Measurements from ENCODE around the gene TMEM51. TPM values are rescaled to one million over a fixed set of nuclear protein-coding genes. Genes with fewer than 3 reads are reported as not detected.

TMEM51 gene
- total RNA-seq, 4 donors from 2014 or later: 17.7 to 32.9 (median 22.9) TPM

DNA sequence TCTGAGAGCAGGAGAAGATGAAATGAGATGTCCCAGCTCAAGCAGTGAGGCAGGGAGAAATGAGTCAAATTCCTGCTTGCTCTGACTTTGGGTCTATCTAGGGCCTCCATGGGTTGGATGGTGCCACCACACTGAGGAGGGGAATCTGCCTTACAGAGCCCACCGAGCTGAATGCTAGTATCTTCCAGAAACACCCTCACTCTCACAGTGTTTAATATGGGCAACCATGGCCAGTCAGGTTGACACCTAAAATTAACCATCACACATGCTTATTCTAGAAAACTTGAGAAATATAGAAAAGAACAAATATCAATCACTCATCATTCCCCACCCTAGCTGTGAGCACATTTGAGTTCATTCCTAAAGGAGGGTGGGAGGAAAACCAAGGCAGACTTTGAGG is 64.1 kb downstream of the TMEM51 start:
- TF ChIP-seq POLR2A (IDR thresholded peaks at IDR 0.05) (no peak), EP300 (IDR thresholded peaks at IDR 0.05; ENCODE audit: low read depth) (no peak), POLR2AphosphoS5 (IDR thresholded peaks at IDR 0.05) (no peak), CTCF (IDR thresholded peaks at IDR 0.05) (no peak)
- no peaks in the 10 kb centered on the region for H3K36me3 ChIP-seq
- H3K27ac ChIP-seq: no peak overlapping the region
- 71% methylated on average over 1 of the region's 1 CpG; no CpG with 5 or more reads in 1 of the 2 donors for whole genome bisulfite sequencing, 2 donors (ENCODE audit: low coverage in 1 of 2)
- no peaks in the 10 kb centered on the region for H3K27me3 ChIP-seq
- no peaks in the 10 kb centered on the region for H3K9me3 ChIP-seq
- in situ Hi-C loops (cut with MboI; ENCODE audit: low pct_ligation_motif_present in 1 of 4, low pct_unique_long_range_greater_than_20kb in 1 of 4, low sequenced_read_pairs in 3 of 4) (no loop called here), intact Hi-C loops (cut with DNase I; ENCODE audit: low total_unique reads) (no loop called here)
- peaks cover 6 to 39% (median 29%) of the 10 kb centered on the region in 4 donors for H3K4me1 ChIP-seq
- H3K4me3 ChIP-seq: no peak overlapping the region
- no peak for DNase-seq

DNA sequence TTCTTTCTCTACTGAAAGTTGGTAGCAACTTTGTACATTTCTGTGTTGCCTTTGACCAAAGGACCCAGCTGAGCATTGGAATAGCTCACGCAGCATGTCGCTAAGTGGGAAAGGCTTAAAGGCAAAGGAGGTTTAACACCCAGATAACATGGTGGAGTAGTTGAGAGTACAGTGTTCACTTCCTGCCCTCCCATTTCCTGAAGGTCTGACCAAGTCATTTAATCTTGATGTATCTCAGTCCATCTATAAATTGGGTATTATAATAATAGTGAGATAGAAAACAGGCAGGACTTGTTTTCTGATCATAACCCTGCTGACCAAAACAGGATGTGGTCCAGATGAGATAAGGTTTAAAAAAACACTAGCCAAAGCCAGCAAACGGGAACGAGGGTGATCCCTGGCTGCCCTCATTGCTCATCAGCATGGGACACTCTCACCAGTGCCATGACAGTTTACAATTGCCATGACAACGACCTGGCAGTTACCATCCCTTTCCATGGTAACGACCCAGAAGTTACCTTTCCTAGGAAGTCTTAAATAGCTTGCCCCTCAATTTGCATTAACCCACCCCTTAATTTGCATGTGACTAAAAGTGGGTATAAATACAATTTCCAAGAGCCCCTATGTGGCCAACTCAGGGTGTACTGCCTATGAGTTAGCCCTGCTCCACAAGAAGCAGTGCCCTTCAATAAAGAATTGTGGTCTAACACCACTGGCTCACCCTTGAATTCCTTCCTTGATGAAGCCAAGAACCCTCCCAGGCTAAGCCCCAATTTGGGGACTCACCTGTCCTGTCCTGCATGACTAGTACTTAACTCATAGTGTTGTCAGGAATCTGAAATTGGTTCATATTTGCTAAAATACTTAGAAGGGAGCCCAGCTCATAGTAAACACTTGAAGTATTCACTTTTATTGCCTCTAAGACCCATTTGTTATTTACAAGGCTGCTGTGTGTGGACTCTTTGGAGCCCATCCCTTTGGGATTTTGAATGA is 65.0 kb downstream of the TMEM51 start:
- H3K27me3 ChIP-seq: no peaks in the 10 kb centered on the region
- H3K27ac ChIP-seq: no peak overlapping the region
- H3K4me1 ChIP-seq: peaks cover 6 to 30% (median 21%) of the 10 kb centered on the region in 4 donors
- 20 to 77% methylated on average over 2 to 6 of the region's 6 CpGs for WGBS, 2 donors (ENCODE audit: low coverage in 1 of 2)
- H3K4me3 ChIP-seq: no peak overlapping the region
- DNase-seq: no peak
- in situ Hi-C loops (cut with MboI; ENCODE audit: low pct_ligation_motif_present in 1 of 4, low pct_unique_long_range_greater_than_20kb in 1 of 4, low sequenced_read_pairs in 3 of 4) (no loop called here), intact Hi-C loops (cut with DNase I; ENCODE audit: low total_unique reads) (no loop called here)
- no peaks in the 10 kb centered on the region for H3K36me3 ChIP-seq
- TF ChIP-seq CTCF (IDR thresholded peaks at IDR 0.05) (no peak), POLR2A (IDR thresholded peaks at IDR 0.05) (no peak), EP300 (IDR thresholded peaks at IDR 0.05; ENCODE audit: low read depth) (no peak), POLR2AphosphoS5 (IDR thresholded peaks at IDR 0.05) (no peak)
- H3K9me3 ChIP-seq: no peaks in the 10 kb centered on the region

DNA sequence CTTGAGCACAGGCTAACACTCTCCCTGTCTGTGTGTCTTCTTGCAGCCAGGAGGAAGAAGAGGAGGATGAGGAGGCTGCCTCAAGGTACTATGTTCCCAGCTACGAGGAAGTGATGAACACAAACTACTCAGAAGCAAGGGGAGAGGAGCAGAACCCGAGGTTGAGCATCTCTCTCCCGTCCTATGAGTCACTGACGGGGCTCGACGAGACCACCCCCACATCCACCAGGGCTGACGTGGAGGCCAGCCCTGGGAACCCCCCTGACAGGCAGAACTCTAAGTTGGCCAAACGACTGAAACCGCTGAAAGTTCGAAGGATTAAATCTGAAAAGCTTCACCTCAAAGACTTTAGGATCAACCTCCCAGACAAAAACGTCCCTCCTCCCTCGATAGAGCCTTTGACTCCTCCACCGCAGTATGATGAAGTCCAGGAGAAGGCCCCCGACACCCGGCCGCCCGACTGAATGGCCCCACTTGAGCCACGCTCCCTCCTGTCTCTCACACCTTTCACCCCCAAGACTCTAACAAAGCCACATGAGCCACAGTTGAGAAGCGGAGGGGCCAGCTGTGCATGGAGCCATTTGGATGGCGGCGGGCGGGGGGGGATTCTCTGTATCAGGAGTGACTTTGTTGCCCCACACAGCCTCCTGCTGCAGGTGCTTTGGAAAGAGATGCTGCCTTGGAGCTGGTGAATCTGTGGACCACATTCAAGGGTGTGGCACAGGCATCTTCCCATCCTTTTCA is 65.9 kb downstream of the TMEM51 start:
- H3K36me3 ChIP-seq: no peaks in the 10 kb centered on the region
- no peak for DNase-seq
- intact Hi-C loops (cut with DNase I; ENCODE audit: low total_unique reads) (no loop called here), in situ Hi-C loops (cut with MboI; ENCODE audit: low pct_ligation_motif_present in 1 of 4, low pct_unique_long_range_greater_than_20kb in 1 of 4, low sequenced_read_pairs in 3 of 4) (no loop called here)
- no peak overlapping the region for H3K4me3 ChIP-seq
- no peaks in the 10 kb centered on the region for H3K27me3 ChIP-seq
- H3K4me1 ChIP-seq: peaks cover 3 to 22% (median 14%) of the 10 kb centered on the region in 4 donors
- no peak for TF ChIP-seq POLR2AphosphoS5 (IDR thresholded peaks at IDR 0.05)
- TF ChIP-seq CTCF (IDR thresholded peaks at IDR 0.05): no peak
- TF ChIP-seq EP300 (IDR thresholded peaks at IDR 0.05; ENCODE audit: low read depth): no peak
- TF ChIP-seq POLR2A (IDR thresholded peaks at IDR 0.05): no peak
- H3K27ac ChIP-seq: no peak overlapping the region
- no peaks in the 10 kb centered on the region for H3K9me3 ChIP-seq
- WGBS, 2 donors (ENCODE audit: low coverage in 1 of 2): 87% methylated on average over 22 of the region's 22 CpGs; no CpG with 5 or more reads in 1 of the 2 donors

DNA sequence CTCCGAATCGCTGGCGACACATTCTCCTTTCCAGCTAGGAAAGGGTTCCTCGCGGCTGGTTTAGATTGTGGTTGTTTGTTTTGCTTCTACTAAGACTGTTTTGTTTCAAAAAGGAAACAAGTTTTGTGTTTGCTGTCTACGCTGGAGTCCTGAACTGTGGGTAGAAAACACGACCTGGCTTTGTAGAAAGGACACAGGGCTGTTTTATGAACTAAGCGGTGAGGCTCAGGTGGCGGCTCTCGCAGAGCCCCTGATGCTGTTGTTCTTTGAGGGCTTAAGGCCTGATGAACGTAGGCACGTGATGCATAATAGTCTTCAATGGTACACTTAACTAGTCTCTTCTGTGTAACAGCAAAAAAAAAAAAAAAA is 66.5 kb downstream of the TMEM51 start:
- 79 to 80% methylated on average over 7 to 12 of the region's 12 CpGs for WGBS, 2 donors (ENCODE audit: low coverage in 1 of 2)
- DNase-seq: no peak
- in situ Hi-C loops (cut with MboI; ENCODE audit: low pct_ligation_motif_present in 1 of 4, low pct_unique_long_range_greater_than_20kb in 1 of 4, low sequenced_read_pairs in 3 of 4) (no loop called here), intact Hi-C loops (cut with DNase I; ENCODE audit: low total_unique reads) (no loop called here)
- no peak for TF ChIP-seq CTCF (IDR thresholded peaks at IDR 0.05)
- no peak for TF ChIP-seq POLR2A (IDR thresholded peaks at IDR 0.05)
- TF ChIP-seq POLR2AphosphoS5 (IDR thresholded peaks at IDR 0.05): no peak
- no peak for TF ChIP-seq EP300 (IDR thresholded peaks at IDR 0.05; ENCODE audit: low read depth)
- Histone ChIP-seq H3K27me3 (no peaks in the 10 kb centered on the region), H3K9me3 (no peaks in the 10 kb centered on the region), H3K36me3 (no peaks in the 10 kb centered on the region), H3K4me1 (peaks cover under 1 to 16% (median 9%) of the 10 kb centered on the region in 4 donors), H3K27ac (no peak overlapping the region), H3K4me3 (no peak overlapping the region)

Data from transverse colon (tissue), 4 donors.